Activated gamma-delta T cell treated with Interleukin-2 at 50 U/mL for 16 hours (primary cell): ENCODE data around the gene GPAT3.
"Not testable (repeated sequence)": the region's sequence is repeated elsewhere in the genome, so short reads cannot be mapped to it uniquely, and the experiment has no call there.

Experiments
- DNase-seq: peaks from one replicate; pipeline ENCODE4 v3.0.0-alpha.2; 2020

The GPAT3 gene

DNA sequence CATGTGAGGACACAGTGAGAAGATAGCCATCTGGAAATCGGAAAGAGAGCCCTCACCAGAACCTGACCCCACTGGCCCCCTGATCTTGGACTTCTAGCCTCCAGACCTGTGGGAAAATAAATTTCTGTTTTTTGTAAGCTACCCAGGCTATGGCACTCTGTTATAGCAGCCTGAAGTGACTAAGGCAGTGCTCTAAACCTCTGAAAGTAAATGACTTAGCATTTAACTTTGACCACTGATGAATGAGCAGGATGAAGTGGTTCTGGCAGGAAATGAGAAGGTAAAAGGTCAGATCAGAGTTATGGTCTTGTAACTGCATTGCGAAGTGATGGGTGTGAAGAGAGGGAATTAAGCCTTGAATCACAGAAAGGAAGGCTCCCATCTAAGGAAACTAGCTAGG is 17.0 kb downstream of the GPAT3 start:
- no peak for DNase-seq

DNA sequence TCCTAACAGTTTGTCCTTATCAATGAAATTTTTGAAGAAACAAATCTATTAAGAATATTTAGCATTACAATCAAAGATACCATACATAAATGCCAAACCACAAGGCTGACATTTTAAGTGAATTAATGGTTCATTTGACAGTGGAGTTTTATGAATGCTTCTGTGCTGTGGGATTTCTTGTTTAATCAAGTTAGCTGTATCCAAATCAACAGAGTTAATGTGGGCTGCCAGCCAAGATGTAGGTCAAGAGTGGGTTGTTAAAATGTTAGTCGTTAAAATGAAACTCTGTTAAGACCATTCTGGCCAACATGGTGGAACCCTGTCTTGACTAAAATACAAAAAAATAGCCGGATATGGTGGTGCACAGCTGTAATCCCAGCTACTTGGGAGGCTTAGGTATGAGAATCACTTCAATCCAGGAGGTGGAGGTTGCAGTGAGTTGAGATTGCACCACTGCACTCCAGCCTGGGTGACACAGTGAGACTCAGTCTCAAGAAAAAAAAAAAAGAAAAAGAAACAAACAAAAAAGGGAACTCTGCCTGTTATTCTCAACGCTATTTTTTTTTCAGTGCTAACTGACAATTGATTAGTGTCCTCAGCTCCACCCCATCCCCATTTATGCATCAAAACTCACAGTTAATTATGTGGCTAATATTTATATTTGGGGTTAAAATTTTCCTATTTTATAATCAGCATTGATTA is 20.2 kb downstream of the GPAT3 start:
- DNase-seq: no peak

DNA sequence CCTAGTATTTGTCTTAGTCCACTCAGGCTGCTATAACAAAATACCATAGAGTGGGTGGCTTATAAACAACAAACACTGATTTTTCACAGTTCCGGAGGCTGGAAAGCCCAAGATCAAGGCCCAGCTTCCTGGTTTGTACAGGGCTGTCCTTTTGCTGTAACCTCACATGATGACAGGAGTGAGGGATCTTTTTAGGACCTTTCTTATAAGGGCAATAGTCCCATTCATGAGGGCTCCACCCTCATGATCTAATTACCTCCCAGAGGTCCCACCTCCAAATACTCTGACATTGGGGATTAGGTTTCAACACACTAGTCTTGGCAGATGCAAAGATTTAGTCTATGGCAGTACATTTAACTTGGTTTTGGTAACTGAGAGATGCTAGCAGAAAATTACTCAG is 20.9 kb downstream of the GPAT3 start:
- no peak for DNase-seq

DNA sequence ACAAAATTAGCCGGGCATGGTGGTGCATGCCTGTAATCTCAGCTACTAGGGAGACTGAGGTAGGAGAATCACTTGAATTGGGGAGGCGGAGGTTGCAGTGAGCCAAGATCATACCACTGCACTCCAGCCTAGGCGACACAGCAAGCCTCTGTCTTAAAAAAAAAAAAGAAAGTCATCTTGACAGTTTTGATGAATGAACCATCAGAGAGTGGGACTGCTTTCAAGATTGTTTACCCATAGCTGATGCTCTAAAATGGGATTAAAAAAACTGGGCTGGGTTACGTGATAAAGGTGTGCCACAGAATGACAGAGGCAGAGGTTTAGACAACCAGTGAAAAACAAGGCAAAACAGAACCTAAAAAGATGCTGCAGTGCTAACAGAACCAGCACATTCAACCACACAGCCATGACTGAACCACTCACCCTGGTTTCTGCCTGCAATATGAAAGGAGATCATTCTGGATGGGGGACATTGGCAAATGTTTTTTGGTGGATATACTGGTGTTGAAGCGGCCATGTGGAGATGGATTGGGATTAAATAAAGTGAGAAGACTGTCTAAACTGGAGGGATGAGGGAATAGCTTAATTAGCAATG is 22.2 kb downstream of the GPAT3 start:
- no peak for DNase-seq

DNA sequence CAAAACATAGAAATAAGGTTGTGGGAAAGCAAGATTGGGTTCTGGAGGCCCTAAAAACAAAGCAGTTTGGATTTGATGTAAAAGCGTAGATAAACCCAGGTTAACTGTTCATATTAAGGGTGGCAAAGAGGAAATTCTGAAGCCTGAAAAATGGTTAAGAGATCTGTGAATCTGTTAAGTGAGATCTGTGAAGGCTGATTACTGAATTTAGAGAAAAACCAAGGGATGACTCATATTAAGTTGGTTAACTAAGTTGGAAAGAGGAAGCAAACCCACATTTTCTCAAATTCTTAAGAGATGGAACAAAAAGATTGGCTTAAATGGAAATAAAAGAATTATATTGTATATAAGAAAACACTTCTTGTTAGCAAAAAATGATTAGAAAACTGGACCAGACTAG is 22.8 kb downstream of the GPAT3 start:
- DNase-seq: no peak

DNA sequence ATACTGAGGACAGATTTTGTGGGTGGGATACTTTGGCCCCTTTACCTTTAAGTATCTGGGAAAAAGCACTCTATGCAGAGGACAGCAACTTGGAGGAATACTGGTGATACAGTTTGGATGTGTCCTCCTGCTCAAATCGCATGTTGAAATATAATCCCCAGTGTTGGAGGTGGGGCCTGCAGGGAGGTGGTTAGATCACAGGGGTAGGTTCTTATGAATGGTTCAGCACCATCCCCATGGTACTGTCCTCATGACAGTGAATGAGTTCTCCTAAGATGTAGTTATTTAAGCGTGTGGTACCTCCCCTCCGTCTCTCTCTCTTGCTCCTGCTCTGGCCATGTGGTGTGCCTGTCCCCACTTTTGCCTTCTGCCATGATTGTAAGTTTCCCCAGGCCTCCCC is 24.6 kb downstream of the GPAT3 start:
- DNase-seq: no peak

DNA sequence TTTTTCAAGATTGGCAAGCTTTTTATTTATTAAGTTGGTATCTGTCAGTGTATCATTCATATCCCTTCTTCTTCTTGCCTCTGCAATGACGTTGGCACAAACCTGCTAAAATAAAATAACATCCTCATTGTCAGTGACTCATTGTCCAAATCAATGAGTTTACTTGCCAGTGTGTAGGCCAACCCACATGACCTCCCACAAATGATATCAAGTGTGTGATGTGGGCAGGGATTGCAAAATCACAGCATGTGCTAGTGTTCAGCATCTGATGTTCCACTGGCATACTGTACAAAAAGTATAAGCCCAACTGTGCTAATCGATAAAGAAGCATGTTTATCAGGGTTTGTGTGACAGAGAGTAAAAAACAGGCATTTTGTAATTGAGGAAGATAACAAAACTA is 25.5 kb downstream of the GPAT3 start:
- DNase-seq: no peak

DNA sequence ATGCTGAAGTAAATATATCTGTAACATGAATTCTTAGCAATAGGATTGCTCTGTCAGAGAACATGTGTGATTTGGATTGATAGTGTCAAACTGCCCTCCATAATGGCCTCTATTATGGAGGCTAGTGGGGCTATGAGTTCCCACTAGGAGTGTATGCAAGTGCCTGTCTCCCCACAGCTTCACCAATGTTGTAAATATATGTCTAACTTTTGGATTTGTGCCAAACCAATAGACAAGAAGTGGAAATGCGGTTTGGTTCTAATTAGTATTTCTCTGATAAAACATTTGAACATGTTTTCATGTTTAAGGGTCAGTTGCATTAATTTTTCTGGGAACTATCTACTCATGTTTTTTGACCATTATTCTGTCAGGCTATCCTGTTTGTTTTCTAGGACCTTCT is 28.1 kb downstream of the GPAT3 start:
- DNase-seq: no peak

DNA sequence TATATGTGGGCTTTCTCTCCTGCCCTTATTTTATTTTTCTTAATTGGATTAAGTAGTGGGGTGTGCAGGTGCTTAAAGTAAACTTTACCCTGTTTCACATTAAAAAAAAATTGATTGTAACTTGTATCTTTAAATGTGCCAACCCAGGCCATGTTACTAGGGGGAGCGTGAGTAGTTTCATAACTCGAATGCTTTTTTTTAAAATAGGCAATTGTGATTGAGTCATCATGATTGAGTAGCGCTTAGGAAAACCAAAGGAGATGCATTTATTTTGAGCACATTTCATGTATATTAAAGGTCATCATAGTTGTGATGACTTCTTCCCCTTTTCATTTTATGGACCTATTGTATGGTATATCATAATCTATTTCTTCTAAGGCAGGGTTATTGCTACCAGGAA is 32.2 kb downstream of the GPAT3 start:
- DNase-seq: no peak

DNA sequence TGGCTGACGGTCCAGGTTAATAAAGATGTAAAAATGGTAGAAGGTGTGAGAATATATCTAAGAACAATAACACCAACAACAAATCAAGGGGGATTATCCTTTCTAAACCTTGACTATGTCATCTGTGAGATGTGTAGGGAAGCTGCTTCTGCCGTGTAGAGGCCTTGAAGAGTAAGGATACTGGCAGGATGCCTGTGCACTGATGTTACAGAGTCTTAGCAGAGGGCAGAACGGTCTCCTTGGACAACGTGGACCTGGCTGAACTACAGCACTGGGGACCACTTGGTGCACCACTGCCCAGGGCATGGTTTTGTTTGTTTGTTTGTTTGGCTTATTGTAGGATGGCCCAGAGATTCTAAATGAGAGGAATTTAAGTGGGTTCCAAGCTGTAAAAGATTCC is 33.5 kb downstream of the GPAT3 start:
- no peak for DNase-seq

DNA sequence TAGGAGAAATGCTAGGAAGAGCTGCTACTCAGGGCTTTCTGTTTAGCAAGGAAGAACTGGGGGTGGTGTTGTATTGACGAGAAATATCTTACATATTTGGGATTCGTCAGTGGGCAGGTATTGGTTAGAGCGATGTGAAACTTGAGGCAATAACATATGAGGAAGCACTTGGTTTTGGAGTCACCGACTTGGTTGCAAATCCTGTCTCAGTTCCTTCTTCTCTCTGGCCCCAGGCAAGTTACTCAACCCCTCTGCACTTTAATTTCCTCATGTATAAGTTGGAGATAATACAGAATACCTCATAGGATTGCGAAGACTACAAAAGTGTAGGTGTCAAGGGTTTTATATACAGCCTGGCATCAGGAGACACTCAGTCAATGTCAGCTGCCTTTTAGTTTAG is 34.1 kb downstream of the GPAT3 start:
- DNase-seq: no peak

DNA sequence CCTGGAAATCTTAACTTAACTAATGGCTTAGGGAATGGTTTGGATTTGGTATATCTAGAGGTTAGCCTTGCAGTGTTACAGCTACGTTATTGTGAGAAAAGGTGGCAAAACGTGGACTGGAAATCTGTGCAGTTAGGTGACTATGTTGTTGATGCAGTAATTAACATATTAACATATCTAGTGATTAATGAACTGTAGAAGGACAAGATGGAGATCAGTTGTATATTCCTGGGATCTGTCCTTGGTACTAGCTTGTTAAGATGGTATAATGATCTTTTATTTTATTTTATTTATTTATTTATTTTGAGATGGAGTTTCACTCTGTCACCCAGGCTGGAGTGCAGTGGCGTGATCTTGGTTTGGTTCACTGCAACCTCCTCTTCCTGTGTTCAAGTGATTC is 36.9 kb downstream of the GPAT3 start:
- DNase-seq: no peak

DNA sequence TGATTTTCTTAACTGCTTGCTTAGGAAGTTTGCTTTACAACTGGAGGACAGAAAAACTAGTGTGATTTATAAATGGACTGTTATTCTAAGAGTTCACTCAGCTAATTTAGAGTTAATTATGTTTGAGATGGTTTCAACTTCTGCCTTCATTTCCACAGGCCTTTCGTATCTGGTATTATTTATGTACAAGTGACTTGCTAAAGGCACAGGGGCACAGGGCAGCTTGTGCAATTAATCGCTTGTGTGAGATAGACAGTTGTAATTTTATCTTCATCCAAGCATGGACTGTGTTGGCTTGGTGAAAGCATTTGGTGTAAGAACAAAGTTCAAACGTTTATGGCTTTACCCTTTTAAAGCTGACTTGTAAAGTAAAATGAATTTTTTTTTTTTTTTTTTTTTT is 38.3 kb downstream of the GPAT3 start:
- no peak for DNase-seq

DNA sequence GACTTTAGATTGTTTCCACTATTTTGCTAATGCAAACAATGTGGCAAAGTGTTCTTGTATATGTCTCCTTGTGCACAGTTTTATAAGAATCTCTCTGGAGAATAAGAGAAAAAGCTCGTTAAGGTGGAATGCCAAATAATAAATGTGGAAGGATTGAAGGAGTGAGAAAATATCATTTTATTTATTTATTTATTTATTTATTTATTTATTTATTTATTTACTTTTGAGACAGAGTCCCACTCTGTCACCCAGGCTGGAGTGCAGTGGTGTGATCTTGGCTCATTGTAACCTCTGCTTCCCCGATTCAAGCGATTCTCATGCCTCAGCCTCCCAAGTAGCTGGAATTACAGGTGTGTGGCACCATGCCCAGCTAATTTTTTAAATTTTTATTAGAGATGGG is 40.3 kb downstream of the GPAT3 start:
- DNase-seq: not testable (repeated sequence)

DNA sequence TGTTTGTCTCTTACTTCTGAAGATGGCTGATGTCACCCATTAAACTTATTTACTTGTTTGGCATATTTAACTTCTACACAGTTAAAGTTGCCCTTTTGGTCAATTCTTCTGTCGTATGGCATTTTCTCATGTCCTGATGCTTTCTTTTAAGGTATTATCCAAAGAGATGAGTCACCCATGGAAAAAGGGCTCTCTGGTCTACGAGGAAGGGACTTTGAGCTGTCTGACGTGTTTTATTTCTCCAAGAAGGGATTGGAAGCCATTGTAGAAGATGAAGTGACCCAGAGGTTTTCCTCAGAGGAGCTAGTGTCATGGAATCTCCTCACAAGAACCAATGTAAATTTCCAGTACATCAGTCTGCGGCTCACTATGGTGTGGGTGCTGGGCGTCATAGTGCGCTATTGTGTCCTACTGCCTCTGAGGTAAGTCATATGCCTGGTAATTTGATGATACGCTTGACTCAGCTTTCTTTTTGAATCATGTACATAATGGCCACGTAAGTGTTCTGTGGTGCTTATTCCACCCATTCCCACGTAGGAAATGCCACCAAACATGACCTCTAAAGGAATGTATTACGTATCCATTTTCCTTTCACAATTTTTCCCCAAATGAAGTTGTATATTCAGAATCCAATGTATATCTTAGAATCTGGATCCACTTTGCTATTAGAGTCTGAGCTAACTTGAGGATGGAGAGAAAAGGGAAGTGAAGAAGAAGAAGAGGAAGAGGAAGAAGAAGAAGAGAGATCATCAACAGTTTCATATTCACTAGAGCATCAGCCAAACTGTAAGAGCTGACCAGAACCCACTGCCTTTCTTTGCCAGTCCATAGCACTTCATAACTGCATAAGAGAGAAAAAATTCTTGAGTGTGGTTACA is 45.7 kb downstream of the GPAT3 start:
- DNase-seq: no peak

DNA sequence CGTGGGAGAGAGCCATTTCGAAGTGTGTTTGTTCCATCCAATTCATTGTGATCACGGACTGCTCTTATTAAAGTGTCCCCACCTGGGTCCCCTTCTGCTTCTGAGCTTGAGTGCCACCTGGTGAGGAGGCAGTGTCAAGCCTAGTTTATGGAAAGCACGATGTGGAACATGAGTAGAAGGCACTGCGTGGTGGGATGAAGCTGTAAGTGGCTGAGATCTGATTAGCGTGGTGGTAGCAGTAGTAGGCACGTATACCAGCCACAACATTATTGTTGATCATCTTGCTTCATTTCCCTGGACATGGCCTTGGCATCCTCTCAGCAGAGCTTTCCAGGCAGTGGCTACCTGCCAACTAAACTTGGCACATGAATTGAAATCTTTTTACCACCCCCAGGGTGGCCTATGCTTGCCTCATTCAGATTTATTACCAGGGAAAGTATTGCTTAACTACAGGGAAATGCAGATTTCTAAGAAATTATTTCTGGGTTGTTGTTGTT is 46.4 kb downstream of the GPAT3 start:
- DNase-seq: no peak

DNA sequence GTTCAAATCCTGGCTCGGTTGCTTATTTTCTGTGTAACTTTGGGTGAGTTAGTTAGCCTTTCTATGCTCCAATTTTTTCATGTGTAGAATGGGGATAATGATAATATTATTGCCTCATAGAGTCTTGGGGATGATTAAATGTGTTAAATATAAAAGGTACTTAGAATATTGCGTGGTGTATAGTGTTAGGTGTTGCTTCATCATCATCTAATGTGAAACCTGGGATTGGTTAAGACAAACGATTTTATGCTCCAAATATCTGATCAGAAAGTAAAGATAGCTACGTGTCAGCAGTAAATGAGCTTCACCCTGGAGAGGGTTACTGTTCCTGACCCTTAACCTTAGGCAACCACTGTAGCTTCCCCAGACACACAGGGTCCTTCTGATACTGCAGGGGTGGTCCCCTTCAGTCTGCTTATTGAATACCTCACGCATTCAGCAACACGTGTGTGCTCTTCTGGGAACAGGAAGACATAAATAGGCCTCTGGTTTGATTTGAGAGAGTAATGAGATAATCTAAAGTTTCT is 50.1 kb downstream of the GPAT3 start:
- DNase-seq: no peak

DNA sequence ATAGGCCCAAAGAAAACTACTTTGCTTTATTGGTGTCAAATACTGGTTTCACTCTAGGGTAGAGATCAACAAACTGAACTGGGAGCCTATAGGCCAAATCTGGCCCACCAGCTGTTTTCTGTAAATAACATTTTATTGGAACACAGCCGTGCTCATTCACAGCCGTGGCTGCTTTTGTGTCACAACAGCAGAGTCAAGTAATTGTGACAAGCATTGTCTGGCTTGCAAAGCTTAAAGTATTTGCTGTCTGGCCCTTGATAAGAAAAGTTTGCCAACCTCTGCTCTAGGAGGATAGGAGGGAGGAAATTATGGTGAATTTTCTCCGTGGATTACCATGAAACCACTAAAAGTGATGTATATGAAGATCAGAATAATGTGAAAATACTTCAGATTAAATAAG is 53.4 kb downstream of the GPAT3 start:
- no peak for DNase-seq

DNA sequence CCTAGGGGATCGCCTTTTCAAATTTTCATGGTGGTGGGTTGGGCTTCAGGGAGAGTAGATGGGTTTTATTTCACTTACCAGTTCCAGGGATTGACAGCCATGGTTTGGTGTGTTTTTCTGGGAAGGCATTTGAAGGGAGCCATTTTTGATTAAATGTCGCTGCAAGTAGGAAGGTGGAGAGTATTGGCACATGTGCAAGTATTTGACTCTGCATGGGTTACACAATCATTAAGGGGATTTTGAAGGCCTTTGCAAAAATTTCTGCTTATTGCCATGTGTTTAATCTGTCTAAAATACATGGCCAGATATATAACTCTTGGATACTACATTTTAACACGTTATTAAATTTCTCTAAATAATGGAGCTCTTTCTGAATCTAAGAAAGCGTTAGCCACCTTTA is 55.1 kb downstream of the GPAT3 start:
- no peak for DNase-seq

DNA sequence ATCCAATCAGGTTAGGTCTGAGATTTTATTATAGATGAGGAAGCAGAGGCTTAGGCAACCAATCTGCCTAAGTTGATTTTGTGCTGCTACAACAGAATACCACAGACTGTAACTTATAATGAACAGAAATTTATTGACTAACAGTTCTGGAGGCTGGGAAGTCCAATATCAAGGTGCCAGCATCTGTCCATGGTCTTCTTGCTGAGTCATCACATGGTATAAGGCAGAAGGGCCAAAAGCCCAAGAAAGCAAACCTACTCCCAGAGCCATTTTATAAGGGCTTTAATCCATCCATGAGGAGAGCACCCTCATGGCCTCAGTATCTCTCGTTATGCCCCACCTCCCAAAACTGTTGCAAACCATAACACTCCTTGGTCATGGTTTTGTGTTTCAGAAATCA is 55.8 kb downstream of the GPAT3 start:
- no peak for DNase-seq

DNA sequence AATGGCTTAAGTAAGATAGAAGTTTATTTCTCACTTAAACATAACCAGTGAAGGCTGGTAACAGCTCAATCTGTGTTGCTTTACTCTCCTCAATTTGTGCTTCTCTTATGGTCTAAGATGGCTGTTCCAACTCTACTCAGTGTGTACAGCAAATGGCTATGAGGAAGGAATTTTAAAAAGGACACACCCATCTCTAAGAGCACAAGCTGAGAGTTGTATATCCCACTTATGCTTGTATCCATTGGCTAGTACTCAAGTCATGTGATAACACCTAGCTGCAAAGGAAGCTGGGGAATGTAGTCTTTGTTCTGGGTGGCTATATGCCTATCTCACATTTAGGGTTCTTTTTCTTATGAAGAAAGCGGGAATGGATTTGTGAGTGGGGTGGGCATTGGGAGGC is 63.3 kb downstream of the GPAT3 start:
- DNase-seq: no peak

DNA sequence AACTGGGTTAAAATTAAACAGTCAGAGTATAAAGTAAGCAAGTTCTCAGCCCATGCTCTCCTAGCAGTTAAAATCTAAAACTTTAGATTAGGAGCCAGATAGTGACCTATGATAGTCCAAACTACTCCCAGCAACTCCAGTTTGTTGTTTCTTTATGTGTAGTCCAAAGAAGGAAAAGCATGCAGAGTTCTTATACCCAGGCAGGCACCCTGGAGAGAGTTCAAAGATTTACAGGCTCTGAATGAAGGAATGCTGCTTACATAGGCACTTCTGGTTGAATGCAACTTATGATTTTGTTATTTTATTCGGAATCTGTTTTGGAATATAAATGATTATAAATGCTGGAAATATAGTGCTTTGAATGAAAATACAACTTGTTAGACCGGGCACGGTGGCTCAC is 67.2 kb downstream of the GPAT3 start:
- DNase-seq: no peak

DNA sequence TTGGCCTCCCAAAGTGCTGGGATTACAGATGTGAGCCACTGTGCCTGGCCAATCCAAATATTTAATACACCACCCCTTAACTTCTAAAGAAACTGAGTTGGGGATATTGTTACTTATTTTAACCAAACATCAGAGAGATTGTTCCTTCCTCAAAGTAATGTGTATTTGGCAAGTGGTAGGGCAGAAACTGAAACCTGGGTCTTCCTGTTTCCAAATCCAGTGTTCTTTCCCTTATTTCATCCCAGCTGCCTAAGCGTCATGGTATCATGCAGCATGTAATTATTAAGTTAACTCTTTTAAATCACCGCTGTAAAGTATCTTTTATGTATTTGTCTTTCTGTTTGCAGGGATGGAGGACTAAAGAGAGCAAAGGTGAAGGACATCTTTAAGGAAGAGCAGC is 68.4 kb downstream of the GPAT3 start:
- DNase-seq: no peak

DNA sequence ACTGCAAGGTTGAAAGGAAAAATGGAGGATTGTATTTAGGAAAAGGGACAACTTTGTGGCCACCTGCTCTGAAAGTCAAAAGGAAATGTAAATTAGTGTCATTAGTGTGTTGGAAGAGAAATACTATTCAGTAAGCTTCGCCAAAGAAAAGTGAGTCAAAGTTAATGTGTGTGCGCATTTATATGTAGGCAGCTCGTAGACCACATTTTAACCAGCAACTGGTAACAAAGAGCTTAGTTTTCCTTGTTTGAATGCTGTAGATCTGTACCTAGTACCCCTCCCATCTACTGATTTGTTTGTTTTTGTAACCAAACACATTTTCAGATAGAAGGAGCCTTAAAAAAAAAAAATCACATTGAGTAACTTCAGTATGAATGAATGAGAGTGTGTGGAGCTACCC is 69.3 kb downstream of the GPAT3 start:
- DNase-seq: no peak
